ENCODE data around the gene KRTAP6-2. TPM values are rescaled to one million over a fixed set of nuclear protein-coding genes. Genes with fewer than 3 reads are reported as not detected.

KRTAP6-2 gene
- total and polyA plus RNA-seq, 2 of the 13 experiments (the other 11 are each of a cell fraction or from before 2014, with no cell fraction given), result not detected

DNA sequence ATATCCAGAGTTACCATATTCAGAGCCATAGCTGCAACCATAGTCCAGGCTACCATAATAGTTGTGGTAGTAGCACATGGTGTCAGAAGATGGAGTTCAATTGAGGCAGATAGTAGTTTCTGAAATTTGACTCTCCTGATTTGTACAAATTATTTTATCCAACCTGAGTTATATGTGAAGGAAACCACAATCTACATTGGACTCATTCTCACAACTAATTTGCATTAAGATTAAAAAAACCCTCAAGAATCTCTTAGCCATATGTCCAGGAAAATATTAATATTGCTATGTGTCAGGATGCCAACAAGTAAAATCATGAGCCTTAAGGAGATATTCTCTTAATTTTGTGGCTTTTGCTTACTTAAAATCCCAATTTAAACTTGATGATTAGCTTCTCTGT lies 8.4 kb downstream of the KRTAP6-2 start, which contains the start of gene KRTAP22-2 (continued):
- no peak for TF ChIP-seq ZBTB7A (CRISPR knock-in tag; IDR thresholded peaks at IDR 0.05)

DNA sequence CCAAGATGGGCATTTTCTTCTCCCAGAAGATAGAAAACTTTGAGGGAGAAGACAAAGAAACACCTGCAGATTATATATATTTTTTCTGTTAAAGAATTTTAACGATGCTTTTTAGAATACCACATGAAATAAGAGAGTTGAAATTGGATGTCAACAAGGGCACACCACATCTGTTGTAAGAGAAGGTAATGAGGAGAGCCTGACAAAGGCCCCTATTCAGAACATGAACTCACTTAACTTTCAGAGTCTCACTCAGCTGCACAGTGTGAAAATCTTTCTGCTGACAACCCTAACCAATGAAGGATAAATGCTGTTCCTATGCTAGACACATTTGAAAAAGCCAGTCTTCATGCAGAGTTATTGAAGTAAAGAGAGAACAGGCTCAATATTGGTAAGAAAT lies 15.8 kb downstream of the KRTAP6-2 start:
- Histone ChIP-seq H3K79me2 (ENCODE audit: insufficient read depth, low read length) (no peaks in the 10 kb centered on the region), H4K20me1 (ENCODE audit: insufficient read depth, low read length) (no peaks in the 10 kb centered on the region), H3K27ac (ENCODE audit: extremely low read length, insufficient read depth, low read length) (no peak overlapping the region), H3K9me3 (ENCODE audit: low read length) (peaks cover 76% of the 10 kb centered on the region), H3K27me3 (ENCODE audit: control insufficient read depth in 1 of 2, insufficient read depth in 2 of 2, low read length in 2 of 2) (no peaks in the 10 kb centered on the region), H3K4me2 (ENCODE audit: low read depth, low read length) (no peak overlapping the region), H3K36me3 (replicated peaks in 1 of 2; ENCODE audit: control insufficient read depth in 1 of 2, insufficient read depth in 2 of 2, low read length in 2 of 2) (no peaks in the 10 kb centered on the region), H2AFZ (ENCODE audit: low read length) (no peak overlapping the region), H3K4me1 (ENCODE audit: insufficient read depth, low read length) (no peaks in the 10 kb centered on the region), H3K4me3 (replicated peaks in 1 of 3; ENCODE audit: insufficient read depth in 1 of 3, low read depth in 2 of 3, low read length in 3 of 3) (no peak overlapping the region), H3K9ac (ENCODE audit: insufficient read depth, low read depth, low read length) (no peak overlapping the region)
- intact Hi-C loops (cut with micrococcal nuclease; ENCODE audit: unreplicated experiment), result no loop called here
- TF ChIP-seq NPAS2 (CRISPR knock-in tag; IDR thresholded peaks at IDR 0.05; ENCODE audit: borderline replicate concordance) (no peak), ZBTB21 (CRISPR knock-in tag; IDR thresholded peaks at IDR 0.05) (no peak), ZMYM3 (CRISPR knock-in tag; IDR thresholded peaks at IDR 0.05) (no peak), ZNF558 (CRISPR knock-in tag; IDR thresholded peaks at IDR 0.05; ENCODE audit: borderline replicate concordance) (no peak)
- TF ChIP-seq, protein P1, sequence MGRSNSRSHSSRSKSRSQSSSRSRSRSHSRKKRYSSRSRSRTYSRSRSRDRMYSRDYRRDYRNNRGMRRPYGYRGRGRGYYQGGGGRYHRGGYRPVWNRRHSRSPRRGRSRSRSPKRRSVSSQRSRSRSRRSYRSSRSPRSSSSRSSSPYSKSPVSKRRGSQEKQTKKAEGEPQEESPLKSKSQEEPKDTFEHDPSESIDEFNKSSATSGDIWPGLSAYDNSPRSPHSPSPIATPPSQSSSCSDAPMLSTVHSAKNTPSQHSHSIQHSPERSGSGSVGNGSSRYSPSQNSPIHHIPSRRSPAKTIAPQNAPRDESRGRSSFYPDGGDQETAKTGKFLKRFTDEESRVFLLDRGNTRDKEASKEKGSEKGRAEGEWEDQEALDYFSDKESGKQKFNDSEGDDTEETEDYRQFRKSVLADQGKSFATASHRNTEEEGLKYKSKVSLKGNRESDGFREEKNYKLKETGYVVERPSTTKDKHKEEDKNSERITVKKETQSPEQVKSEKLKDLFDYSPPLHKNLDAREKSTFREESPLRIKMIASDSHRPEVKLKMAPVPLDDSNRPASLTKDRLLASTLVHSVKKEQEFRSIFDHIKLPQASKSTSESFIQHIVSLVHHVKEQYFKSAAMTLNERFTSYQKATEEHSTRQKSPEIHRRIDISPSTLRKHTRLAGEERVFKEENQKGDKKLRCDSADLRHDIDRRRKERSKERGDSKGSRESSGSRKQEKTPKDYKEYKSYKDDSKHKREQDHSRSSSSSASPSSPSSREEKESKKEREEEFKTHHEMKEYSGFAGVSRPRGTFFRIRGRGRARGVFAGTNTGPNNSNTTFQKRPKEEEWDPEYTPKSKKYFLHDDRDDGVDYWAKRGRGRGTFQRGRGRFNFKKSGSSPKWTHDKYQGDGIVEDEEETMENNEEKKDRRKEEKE (IDR thresholded peaks at IDR 0.05), result no peak
- CTCF ChIA-PET (ENCODE audit: low intra/inter-chr PET ratio, low total read pairs), result no interaction called here
- in situ Hi-C loops (cut with HindIII; ENCODE audit: extremely low pct_ligation_motif_present, low pct_unique_long_range_greater_than_20kb), result no loop called here
- DNase-seq (ENCODE audit: low spot score) (no peak), FAIRE-seq (no peak), ATAC-seq (no peak)
- WGBS (ENCODE audit: low lambda C conversion rate), result 0% methylated on average over 1 of the region's 1 CpG
- POLR2A ChIA-PET, result no interaction called here
- BruUV-seq (replicated peaks), result no TSS peak

Data from HepG2 (cell line).